Measurements from ENCODE around the gene MTMR10.

- no peak for TF ChIP-seq POLR2A (IDR thresholded peaks at IDR 0.05)
- no peak for TF ChIP-seq CTCF (IDR thresholded peaks at IDR 0.05)
Measured at GRCh38 chr15:30973379-30973778, 18.0 kb downstream of the MTMR10 start.
